Measurements from ENCODE around the gene PHACTR1. TPM values are rescaled to one million over a fixed set of nuclear protein-coding genes. Genes with fewer than 3 reads are reported as not detected.

The PHACTR1 gene
- total RNA-seq, 4 donors from 2014 or later, result 12.6 to 17.7 (median 17.1) TPM

DNA sequence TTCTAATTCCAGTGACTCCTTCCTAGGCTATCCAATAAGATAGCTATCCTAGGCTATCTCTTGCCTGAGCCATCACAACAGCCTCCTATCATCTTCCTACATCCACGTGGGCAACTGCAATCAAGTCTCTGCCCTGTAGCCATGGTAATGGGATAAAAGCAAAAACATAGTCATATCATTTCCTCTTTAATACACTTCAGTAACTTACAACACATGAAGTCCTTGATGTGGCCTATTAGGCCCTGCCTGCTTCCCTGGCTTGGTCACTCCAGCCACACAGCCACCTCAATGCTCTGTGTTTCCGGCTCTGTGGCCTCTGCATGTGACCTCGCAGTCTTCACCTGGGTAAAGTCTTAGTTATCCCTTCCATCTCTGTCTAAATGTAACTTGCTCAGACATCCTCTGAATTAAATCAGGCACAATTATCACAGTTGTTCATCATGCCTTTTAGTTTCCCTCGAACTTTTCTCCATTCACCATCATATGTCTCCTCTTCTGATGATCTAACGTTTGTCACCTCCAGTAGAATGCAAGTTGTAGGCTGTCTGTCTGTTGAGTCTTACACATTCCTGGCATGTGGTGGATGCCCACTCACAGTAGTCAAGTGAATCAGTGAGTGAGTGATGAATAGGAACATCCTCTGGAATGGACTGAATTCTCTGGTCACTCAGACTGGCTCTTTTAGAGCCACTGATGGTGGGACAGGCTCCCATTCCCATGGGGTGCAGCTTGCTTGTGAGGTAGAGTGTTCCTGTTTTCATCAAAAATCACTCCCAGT, 382.4 kb downstream of the PHACTR1 start:
- DNase-seq (ENCODE audit: low spot score) (no peak), ATAC-seq (ENCODE audit: low FRiP score) (no peak)

DNA sequence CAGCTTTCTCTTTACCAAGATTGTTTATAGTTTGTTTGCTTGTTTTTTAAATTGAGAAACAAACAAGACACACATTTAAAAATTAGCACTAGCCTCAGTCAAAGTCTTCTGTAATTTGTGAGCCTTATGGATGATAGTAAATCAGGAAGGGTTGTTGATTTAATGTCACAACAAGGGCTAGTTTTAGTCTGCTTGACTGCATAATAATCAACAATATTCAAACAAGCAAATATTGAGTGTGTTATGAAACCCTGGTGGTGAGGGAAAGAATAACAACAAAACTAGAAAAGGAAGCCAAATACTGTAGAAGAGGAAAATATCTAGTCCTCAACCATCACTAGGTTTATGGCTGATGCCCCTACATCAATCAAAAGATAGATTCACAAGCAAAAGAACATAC, 383.2 kb downstream of the PHACTR1 start:
- TF ChIP-seq, protein P1, sequence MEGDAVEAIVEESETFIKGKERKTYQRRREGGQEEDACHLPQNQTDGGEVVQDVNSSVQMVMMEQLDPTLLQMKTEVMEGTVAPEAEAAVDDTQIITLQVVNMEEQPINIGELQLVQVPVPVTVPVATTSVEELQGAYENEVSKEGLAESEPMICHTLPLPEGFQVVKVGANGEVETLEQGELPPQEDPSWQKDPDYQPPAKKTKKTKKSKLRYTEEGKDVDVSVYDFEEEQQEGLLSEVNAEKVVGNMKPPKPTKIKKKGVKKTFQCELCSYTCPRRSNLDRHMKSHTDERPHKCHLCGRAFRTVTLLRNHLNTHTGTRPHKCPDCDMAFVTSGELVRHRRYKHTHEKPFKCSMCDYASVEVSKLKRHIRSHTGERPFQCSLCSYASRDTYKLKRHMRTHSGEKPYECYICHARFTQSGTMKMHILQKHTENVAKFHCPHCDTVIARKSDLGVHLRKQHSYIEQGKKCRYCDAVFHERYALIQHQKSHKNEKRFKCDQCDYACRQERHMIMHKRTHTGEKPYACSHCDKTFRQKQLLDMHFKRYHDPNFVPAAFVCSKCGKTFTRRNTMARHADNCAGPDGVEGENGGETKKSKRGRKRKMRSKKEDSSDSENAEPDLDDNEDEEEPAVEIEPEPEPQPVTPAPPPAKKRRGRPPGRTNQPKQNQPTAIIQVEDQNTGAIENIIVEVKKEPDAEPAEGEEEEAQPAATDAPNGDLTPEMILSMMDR (IDR thresholded peaks at IDR 0.05), result no peak
- ATAC-seq (ENCODE audit: low FRiP score) (no peak), DNase-seq (ENCODE audit: low spot score) (no peak)

More for the DNA sequence above, 382.4 kb downstream of the PHACTR1 start:
- TF ChIP-seq, protein P1 (IDR thresholded peaks at IDR 0.05), result no peak

DNA sequence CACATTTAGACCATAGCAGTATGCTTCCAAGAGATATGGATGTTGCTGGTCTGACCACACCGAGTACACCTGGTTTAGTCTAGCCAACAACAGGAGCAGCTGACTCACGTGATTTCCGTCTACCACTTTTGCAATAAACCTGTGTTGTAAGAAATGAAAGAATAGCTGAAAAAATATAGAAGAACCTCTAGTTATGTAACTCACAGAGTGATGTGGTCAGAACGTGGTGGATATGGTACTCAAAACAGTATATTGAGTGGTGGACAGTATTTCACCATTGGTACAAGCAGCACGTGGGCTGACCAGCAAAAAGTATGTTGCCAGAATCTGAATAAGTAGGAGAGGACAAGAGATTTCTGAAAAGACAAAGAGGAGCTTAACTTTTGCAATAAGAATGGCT, 384.8 kb downstream of the PHACTR1 start:
- ATAC-seq (ENCODE audit: low FRiP score) (no peak), DNase-seq (ENCODE audit: low spot score) (no peak)
- TF ChIP-seq, protein P1 (IDR thresholded peaks at IDR 0.05), result no peak

DNA sequence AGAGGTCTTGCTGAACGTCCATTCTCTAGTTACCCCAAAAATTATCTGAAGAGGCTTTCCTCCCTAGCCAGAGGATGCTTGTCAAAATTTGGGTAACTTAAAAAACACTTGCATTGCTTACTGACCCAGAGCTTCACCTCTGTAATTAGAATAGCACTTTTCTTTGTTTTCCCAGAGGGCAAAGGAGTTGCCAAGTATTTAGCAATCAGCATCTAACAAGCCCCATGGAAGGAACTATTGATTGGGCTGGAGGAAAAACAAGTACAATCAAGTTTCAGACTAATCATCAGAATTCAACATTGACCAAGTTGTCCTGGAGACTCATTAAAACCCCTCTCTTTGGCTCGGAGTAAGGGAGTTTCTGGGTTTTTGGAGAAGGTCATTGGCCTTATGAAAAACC, 385.4 kb downstream of the PHACTR1 start:
- ATAC-seq (ENCODE audit: low FRiP score), result no peak
- TF ChIP-seq, protein P1 (IDR thresholded peaks at IDR 0.05), result no peak
- no peak for DNase-seq (ENCODE audit: low spot score)

DNA sequence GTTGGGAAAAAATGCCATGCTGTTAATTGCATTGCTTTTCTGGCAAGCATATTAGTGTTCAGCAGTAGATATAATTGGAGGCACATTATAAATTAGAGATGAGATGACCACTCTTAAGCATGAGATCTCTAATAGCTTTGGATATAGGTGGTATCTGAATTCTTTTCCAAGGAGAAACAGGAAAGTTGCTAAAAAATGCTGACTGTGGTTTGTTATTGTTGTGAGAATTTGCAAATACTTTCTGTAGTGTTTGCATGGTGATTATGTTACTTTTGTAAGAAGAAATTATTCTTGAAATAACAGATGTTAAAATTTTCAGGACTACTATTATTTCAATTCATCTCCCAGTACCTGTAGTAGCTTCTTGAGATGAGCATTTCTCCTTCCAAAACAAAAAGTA, 386.6 kb downstream of the PHACTR1 start:
- TF ChIP-seq, protein P1 (IDR thresholded peaks at IDR 0.05), result no peak
- DNase-seq (ENCODE audit: low spot score) (no peak), ATAC-seq (ENCODE audit: low FRiP score) (no peak)

DNA sequence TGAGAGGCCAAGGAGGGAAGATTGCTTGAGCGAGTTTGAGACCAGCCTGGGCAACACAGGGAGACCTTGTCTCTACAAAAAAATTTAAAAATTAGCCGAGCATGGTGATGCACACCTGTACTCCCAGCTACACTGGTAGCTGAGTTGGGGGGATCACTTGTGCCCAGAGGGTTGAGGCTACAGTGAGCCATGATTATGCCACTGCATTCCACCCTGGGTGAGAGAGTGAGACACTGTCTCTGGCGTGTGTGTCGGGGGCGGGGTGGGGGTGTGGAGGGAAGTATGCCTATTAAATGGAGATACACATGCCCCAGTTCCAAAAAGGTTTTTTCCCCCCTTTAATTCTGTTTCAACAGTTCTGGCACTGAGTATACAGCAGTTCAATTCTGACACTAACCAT, 388.6 kb downstream of the PHACTR1 start:
- ATAC-seq (ENCODE audit: low FRiP score), result no peak
- TF ChIP-seq, protein P1 (IDR thresholded peaks at IDR 0.05), result no peak
- no peak for DNase-seq (ENCODE audit: low spot score)

DNA sequence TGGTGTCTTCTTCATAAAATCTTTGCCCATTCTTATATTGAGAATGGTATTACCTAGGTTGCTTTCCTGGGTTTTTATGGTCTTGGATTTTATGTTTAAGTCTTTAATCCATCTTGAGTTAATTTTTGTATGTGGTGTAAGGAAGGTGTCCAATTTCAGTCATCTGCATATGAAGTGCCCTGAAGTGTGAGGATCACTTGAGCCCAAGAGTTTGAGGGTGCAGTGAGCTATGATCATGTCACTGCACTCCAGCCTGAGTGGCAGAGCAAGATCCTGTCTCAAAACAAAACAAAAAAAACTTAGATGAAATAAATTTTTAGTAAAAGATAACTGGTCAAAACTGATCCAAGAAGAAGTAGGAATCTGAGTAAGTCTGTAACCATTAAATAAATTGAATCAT, 396.4 kb downstream of the PHACTR1 start:
- TF ChIP-seq, protein P1 (IDR thresholded peaks at IDR 0.05), result no peak
- DNase-seq (ENCODE audit: low spot score) (no peak), ATAC-seq (ENCODE audit: low FRiP score) (no peak)
